GM12878 (cell line): ENCODE results near the gene TEPSIN. TPM values are rescaled to one million over a fixed set of nuclear protein-coding genes. Genes with fewer than 3 reads are reported as not detected.

ENCODE experiments used
- BHLHE40 ChIP-seq, 2 experiments: fragments of 450-650 bp in 1 of 2; IDR thresholded peaks; 2 replicates each; pipeline ENCODE4 v1.6.1; 2011 to 2017; ENCODE audit warnings: low read depth in 2 of 2, borderline replicate concordance in 1 of 2, improper control_type of control experiment in 1 of 2, low read length in 1 of 2, mild to moderate bottlenecking in 1 of 2
- E2F4 ChIP-seq: IDR thresholded peaks from 2 replicates; pipeline ENCODE4 v1.6.1; 2012; ENCODE audit warnings: low read depth, low read length, improper control_type of control experiment
- HDGF ChIP-seq: fragments of 450-650 bp; IDR thresholded peaks from 2 replicates; pipeline ENCODE4 v1.6.1; 2016; ENCODE audit warnings: antibody characterized with exemption
- IRF3 ChIP-seq: fragments of 450-650 bp; IDR thresholded peaks from 2 replicates; pipeline ENCODE4 v1.6.1; 2014; ENCODE audit warnings: mild to moderate bottlenecking
- NFYB ChIP-seq: IDR thresholded peaks from 2 replicates; pipeline ENCODE4 v1.6.1; 2011; ENCODE audit warnings: low read depth, mild to moderate bottlenecking, low read length, improper control_type of control experiment, moderate library complexity; ENCODE audit not compliant: insufficient read depth
- PBX3 ChIP-seq: IDR thresholded peaks from 2 replicates; pipeline ENCODE4 v1.6.1; 2011; ENCODE audit warnings: mild to moderate bottlenecking, low read depth, low read length, moderate library complexity; ENCODE audit not compliant: insufficient replicate concordance
- USF1 ChIP-seq: IDR thresholded peaks from 2 replicates; pipeline ENCODE4 v1.6.1; 2011; ENCODE audit warnings: borderline replicate concordance, low read depth, mild to moderate bottlenecking, moderate library complexity, mixed read lengths, low read length; ENCODE audit not compliant: insufficient read depth; ENCODE audit errors: extremely low read length
- ZBTB40 ChIP-seq: fragments of 450-650 bp; IDR thresholded peaks from 2 replicates; pipeline ENCODE4 v1.6.1; 2016; ENCODE audit warnings: mild to moderate bottlenecking, moderate library complexity, borderline replicate concordance
- polyA plus RNA-seq, 11 experiments: library from polyadenylated mRNA; depleted of rRNA in 4 of 11; unstranded in 6 of 11; stranded (reverse) in 5 of 11; fragments of >200 nt; fragmentation: Nextera tagmentation in 4 of 11; fragmentation: Illumina TruSeq in 1 of 11; extraction: Ambion mirVana in 4 of 11; extraction: Trizol in 1 of 11; gene quantifications; 1 replicate in 1 of 11; 2 replicates in 10 of 11; pipeline versions ENCODE4 v1.2.1 to v1.2.3, GENCODE V29; 2011 to 2016; ENCODE audit warnings: inconsistent platforms in 2 of 11, missing spikeins in 2 of 11, low read depth in 1 of 11
- total RNA-seq, 4 experiments: library from RNA; depleted of rRNA in 3 of 4; stranded (reverse); fragments of >200 nt in 3 of 4; fragmentation: Illumina TruSeq in 1 of 4; extraction: Trizol in 1 of 4; gene quantifications; 2 replicates each; pipeline versions ENCODE4 v1.2.1 to v1.2.3, GENCODE V29; 2013 to 2021

TEPSIN gene
- total and polyA plus RNA-seq, 10 of the 15 experiments (the other 5 are each of a cell fraction or from before 2014, with no cell fraction given), result 0.87 to 36.7 (median 5.3) TPM

- TF ChIP-seq USF1 (no peak), BHLHE40 (IDR thresholded peaks at IDR 0.05; ENCODE audit: borderline replicate concordance in 1 of 2, low read depth in 2 of 2, low read length in 1 of 2) (peak; percentile 47 to 75; a peak in 3 of 4 replicates), ZBTB40 (no peak), NFYB (peak; percentile 93), E2F4 (peak; percentile 81), PBX3 (peak; percentile 99), HDGF (no peak; the same call in 1 of the 2 replicates), IRF3 (peak; percentile 96)
These were observed 15.7 kb downstream of the TEPSIN start, which contains the start of gene CEP131 (continued) for GRCh38 chr17:81222906-81223761.
